HPDE6-E6E7 (cell line): ENCODE data around the gene CCDC13.

Source experiments
- DNase-seq: peaks from one replicate; pipeline ENCODE4 v3.0.0; 2011; ENCODE audit warnings: missing footprints; ENCODE audit errors: extremely low spot score

Gene CCDC13

DNA sequence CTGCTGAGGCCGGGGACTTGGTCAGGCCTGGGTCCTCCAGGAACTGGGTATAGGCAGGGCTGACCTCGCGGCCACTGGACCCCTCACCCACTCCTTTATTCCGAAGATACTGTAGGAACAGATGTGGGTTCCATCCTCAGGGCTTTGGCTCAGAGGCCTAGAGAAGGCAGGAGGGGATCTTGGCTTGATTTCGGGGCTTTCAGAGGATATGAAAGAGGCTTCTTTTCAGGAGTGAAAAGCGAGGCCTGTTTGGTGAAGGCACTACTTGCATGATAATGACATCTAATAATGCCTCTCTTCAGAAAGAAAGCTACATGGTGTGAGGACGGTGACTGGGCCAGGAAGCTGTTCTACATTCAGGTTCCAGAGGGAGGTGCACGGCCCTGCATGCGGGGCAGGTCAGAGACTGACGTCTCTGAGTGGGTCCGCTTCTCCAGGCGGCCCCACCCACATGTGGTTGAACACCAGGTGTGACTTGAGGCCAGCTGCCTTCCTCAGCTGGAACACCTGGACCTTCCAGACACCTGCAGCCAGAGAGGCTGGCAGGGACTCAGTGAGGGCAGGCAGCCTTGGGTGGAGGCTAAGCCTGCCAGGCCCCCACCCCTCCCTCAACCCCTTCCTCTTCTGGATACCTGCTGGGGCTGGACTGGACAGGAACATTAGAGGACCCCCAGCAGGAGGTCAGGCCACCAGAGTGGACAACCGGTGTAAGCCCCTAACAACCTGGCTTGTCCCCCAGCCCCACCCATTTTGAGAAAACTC, 39.4 kb downstream of the CCDC13 start:
- DNase-seq = no peak

GRCh38 chr3:42732829-42733459, 40.1 kb downstream of the CCDC13 start:
- DNase-seq = no peak

GRCh38 chr3:42732196-42732828, 40.7 kb downstream of the CCDC13 start:
- no peak for DNase-seq

GRCh38 chr3:42731476-42732195, 41.4 kb downstream of the CCDC13 start:
- DNase-seq = no peak

GRCh38 chr3:42730706-42731420, 42.2 kb downstream of the CCDC13 start:
- no peak for DNase-seq

DNA sequence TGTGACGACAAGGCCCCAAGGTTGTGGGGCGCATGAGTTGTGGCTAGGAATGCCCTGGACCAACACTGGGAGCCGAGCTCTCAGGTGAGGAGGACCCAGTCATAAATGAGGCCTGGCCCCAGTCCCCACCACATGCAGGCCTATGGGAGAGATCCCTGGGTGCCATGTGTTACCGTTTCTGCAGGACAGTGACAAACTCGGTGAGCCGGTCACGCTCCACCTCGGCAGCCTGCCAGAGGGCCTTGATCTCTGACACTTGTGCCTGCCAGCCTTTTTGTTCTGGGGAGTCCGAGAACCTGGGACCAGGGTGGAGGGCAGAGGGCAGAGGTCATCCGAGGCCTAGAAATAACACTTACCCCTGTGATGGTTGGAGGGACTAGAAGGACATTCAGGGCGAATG, 42.8 kb downstream of the CCDC13 start:
- no peak for DNase-seq

DNA sequence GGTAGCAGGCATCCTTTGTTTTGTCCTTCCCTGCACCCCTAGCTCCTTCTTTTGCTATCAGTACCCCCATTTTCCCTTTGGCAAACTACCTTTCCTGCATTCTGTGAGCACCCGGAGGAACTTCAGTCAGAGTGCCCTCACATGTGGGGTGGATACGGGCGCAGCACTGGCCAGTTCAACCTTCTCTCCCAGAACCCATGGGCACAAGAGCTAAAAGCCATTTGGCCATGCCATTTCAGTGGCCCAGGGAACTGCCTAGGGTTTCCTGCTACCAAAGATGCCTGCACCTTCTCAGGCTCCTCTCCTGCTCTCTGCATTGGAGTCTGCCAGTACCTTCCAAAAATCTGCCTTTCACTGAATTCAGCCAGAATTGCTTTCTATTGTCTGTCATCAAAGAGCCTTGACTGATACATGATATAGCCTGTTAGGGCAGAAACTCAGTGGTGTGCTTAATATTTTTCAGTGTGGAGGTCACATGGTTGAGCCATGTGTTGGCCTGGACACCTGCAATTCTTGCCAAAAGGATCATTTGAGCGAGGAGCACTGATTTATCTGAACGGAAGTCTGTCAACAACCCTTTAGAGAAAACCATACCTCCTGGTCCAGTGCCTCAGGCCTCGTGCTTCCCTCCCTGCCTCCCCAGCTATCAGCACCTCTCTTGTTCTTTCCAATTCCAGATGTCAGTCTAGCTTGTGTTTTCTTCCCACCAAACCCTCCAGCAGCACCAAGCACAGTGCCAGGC, 43.5 kb downstream of the CCDC13 start:
- DNase-seq = no peak

DNA sequence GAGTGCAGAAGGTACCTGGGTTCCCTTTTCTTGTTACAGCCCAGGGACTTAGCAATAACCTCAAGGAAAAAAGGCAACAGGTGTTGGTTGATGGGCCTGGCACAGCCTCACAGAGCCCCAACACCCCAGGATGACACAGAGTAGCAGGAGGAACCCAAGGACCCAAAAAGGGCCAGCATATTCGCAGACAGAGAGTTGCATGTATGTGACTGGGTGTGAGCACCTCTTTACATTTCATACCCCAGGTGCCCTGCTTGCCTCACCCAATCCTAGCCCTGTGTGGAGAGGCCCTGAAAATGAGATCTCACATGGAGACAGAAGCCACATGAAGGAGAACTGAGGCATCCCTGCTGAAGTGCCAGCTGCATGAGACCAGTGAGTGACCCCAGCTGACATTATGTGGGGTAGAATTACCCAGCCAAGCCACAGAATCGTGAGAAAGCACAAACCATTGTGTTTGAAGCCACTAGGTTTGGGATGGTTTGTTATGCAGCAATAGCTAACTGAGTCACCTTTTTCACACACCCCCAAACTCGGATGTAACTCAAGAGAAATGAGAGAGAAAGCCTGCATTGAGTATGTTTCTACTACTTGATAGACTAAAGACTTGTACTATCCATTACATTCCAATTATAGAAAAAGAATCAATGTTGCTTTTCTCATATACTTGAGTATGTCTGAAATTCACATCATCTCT, 44.2 kb downstream of the CCDC13 start:
- no peak for DNase-seq

DNA sequence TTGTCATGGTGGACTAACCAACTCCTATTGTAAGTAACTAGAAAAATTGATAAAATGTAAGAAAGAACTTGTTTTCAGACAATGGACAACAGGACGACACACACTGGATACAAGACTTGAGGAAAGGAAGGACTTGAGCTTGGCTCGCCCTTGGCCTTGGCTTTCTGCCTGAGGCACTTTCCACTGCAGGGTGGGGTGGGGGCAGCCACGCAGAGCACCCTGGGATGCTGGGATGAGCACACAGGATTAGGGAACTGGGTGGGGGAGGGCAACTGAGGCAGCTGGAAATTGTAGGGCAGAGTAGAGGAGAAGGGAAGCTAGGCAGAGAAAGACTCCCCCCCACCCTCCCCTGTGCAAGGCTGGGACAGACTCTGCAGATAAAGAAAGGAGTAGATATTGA, 45.0 kb downstream of the CCDC13 start:
- no peak for DNase-seq

DNA sequence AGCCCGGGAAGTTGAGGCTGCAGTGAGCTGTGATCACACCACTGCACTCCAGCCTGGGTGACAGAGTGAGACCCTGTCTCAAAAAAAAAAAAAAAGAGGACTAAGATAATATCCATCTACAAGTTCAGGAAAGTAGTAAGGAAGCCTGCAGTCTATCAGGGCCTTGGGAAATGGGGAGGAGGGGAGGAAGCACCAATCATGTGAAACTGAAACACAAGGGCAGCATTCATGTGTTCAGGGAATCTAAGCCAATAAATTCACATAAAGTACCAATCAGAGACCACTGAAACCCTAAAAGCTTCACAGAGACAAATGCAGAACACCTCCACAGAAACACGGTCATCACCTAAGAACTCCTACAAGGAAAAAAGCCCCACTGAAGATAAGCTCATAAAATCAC, 47.6 kb downstream of the CCDC13 start:
- DNase-seq = no peak

DNA sequence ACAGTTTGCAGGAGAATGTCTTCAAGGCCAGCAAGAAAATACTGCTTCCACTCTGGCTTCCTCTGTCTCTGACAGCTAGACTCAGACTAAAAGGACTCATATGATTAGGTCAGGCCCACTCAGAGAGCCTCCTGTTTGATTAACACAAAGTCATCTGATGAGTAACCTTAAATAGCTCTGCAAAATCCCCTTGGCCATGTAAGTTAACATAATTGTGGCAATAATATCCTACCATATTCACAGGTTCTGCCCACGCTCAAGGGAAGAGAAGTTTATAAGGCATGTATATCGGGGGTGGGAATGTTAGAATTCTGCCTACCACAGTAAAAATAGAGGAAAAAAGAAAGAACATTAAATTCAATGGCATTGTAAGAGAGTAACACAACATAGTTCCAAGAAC, 49.8 kb downstream of the CCDC13 start:
- no peak for DNase-seq
